Hepatocyte (in vitro differentiated cells): Measurements from ENCODE around the gene ITIH6. TPM values are rescaled to one million over a fixed set of nuclear protein-coding genes. Genes with fewer than 3 reads are reported as not detected.
"Not testable (repeated sequence)": the region's sequence is repeated elsewhere in the genome, so short reads cannot be mapped to it uniquely, and the experiment has no call there.

Experiments used
- DNase-seq: peaks from one replicate; pipeline ENCODE4 v3.0.0-alpha.2; 2016; ENCODE audit warnings: low spot score
- H2AFZ ChIP-seq: fragments of 200-600 bp; sonication (generic); 2 replicates; pipeline ENCODE4 v1.6.0; 2016; ENCODE audit warnings: antibody characterized with exemption, mild to moderate bottlenecking
- H3K27ac ChIP-seq: fragments of 200-600 bp; sonication (generic); 2 replicates; pipeline ENCODE4 v1.5.1; 2016; ENCODE audit warnings: mild to moderate bottlenecking
- H3K27me3 ChIP-seq: fragments of 200-600 bp; sonication (generic); 2 replicates; pipeline ENCODE4 v1.6.1; 2016
- H3K36me3 ChIP-seq: fragments of 200-600 bp; sonication (generic); replicated peaks from 2 replicates; pipeline ENCODE4 v1.5.1; 2016; ENCODE audit warnings: low read depth; ENCODE audit not compliant: insufficient read depth
- H3K4me1 ChIP-seq: fragments of 200-600 bp; sonication (generic); 2 replicates; pipeline ENCODE4 v1.5.1; 2016; ENCODE audit warnings: mild to moderate bottlenecking, moderate library complexity; ENCODE audit not compliant: insufficient read depth
- H3K4me2 ChIP-seq: fragments of 200-600 bp; sonication (generic); 2 replicates; pipeline ENCODE4 v1.6.0; 2016
- H3K4me3 ChIP-seq: fragments of 200-600 bp; sonication (generic); 2 replicates; pipeline ENCODE4 v1.5.1; 2016; ENCODE audit warnings: mild to moderate bottlenecking
- H3K79me2 ChIP-seq: fragments of 200-600 bp; sonication (generic); 2 replicates; pipeline ENCODE4 v1.6.0; 2017; ENCODE audit warnings: mild to moderate bottlenecking
- H3K9me2 ChIP-seq: fragments of 200-600 bp; sonication (generic); replicated peaks from 2 replicates; pipeline ENCODE4 v1.6.0; 2017; ENCODE audit warnings: mild to moderate bottlenecking; ENCODE audit not compliant: insufficient read depth
- H3K9me3 ChIP-seq: fragments of 200-600 bp; sonication (generic); 2 replicates; pipeline ENCODE4 v1.5.1; 2016; ENCODE audit warnings: low read depth, mild to moderate bottlenecking
- H4K20me1 ChIP-seq: fragments of 200-600 bp; sonication (generic); 2 replicates; pipeline ENCODE4 v1.6.0; 2016; ENCODE audit warnings: mild to moderate bottlenecking; ENCODE audit not compliant: insufficient read depth, poor library complexity, severe bottlenecking
- CTCF ChIP-seq: fragments of 200-600 bp; sonication (generic); IDR thresholded peaks from 2 replicates; pipeline ENCODE4 v1.5.1; 2016; ENCODE audit warnings: antibody characterized with exemption, mild to moderate bottlenecking; ENCODE audit not compliant: poor library complexity
- EZH2 ChIP-seq: fragments of 200-600 bp; sonication (generic); IDR thresholded peaks from 2 replicates; pipeline ENCODE4 v1.6.1; 2016; ENCODE audit warnings: antibody characterized with exemption, mild to moderate bottlenecking, borderline replicate concordance
- EZH2phosphoT487 ChIP-seq: fragments of 200-600 bp; sonication (generic); IDR thresholded peaks from one replicate; pipeline ENCODE4 v1.6.1; 2018; ENCODE audit warnings: antibody characterized with exemption, mild to moderate bottlenecking, low read depth, moderate library complexity; ENCODE audit not compliant: unreplicated experiment, severe bottlenecking
- WGBS: methylation state at CpG from one replicate; pipeline ENCODE4 v1.1.6; 2016; ENCODE audit warnings: low lambda C conversion rate; ENCODE audit errors: missing lambda C conversion rate; 5-methylcytosine and 5-hydroxymethylcytosine counted together
- polyA plus RNA-seq: library from polyadenylated mRNA; unstranded; fragments of >200 nt; fragmentation: Nextera tagmentation; extraction: Ambion mirVana; gene quantifications from 2 replicates; pipeline ENCODE4 v1.2.1, GENCODE V29; 2016
- total RNA-seq: library from RNA; depleted of rRNA; stranded (reverse); fragments of >200 nt; gene quantifications from 2 replicates; pipeline ENCODE4 v1.2.3, GENCODE V29; 2014

Gene ITIH6
- total and polyA plus RNA-seq, 2 experiments from 2014 or later, result not detected

GRCh38 chrX:54785901-54786300 lies 12.2 kb downstream of the ITIH6 start:
- no peaks in the 10 kb centered on the region for H3K9me2 ChIP-seq
- WGBS, result 44% methylated on average over 4 of the region's 4 CpGs
- H3K27ac ChIP-seq, result no peak overlapping the region
- no peaks in the 10 kb centered on the region for H3K9me3 ChIP-seq
- H2AFZ ChIP-seq, result no peak overlapping the region
- H3K36me3 ChIP-seq, result no peaks in the 10 kb centered on the region
- DNase-seq, result no peak
- H3K4me1 ChIP-seq, result no peaks in the 10 kb centered on the region
- no peaks in the 10 kb centered on the region for H3K27me3 ChIP-seq
- H3K4me2 ChIP-seq, result no peak overlapping the region
- TF ChIP-seq CTCF (no peak), EZH2 (no peak), EZH2phosphoT487 (no peak)
- H4K20me1 ChIP-seq, result no peaks in the 10 kb centered on the region
- no peak overlapping the region for H3K4me3 ChIP-seq
- no peaks in the 10 kb centered on the region for H3K79me2 ChIP-seq

- Histone ChIP-seq H3K79me2 (no peaks in the 10 kb centered on the region), H3K27ac (no peak overlapping the region), H3K9me3 (no peaks in the 10 kb centered on the region), H3K4me1 (peaks cover 2% of the 10 kb centered on the region), H3K27me3 (no peaks in the 10 kb centered on the region), H3K4me2 (no peak overlapping the region), H3K4me3 (no peak overlapping the region), H3K9me2 (no peaks in the 10 kb centered on the region), H3K36me3 (no peaks in the 10 kb centered on the region), H2AFZ (no peak overlapping the region), H4K20me1 (no peaks in the 10 kb centered on the region)
- no peak for DNase-seq
- 74% methylated on average over 6 of the region's 6 CpGs for WGBS
- TF ChIP-seq CTCF (no peak), EZH2 (no peak)
These were observed 20.9 kb downstream of the ITIH6 start for GRCh38 chrX:54776987-54777672.

GRCh38 chrX:54776061-54776460 lies 22.0 kb downstream of the ITIH6 start:
- H3K4me1 ChIP-seq, result peaks cover 2% of the 10 kb centered on the region
- H3K36me3 ChIP-seq, result no peaks in the 10 kb centered on the region
- no peaks in the 10 kb centered on the region for H4K20me1 ChIP-seq
- H3K27ac ChIP-seq, result no peak overlapping the region
- H3K79me2 ChIP-seq, result no peaks in the 10 kb centered on the region
- H3K27me3 ChIP-seq, result no peaks in the 10 kb centered on the region
- DNase-seq, result no peak
- no peaks in the 10 kb centered on the region for H3K9me3 ChIP-seq
- 75% methylated on average over 6 of the region's 6 CpGs for WGBS
- no peak overlapping the region for H3K4me3 ChIP-seq
- no peak for TF ChIP-seq EZH2phosphoT487
- no peak for TF ChIP-seq EZH2
- TF ChIP-seq CTCF, result no peak
- no peak overlapping the region for H3K4me2 ChIP-seq
- H2AFZ ChIP-seq, result no peak overlapping the region
- no peaks in the 10 kb centered on the region for H3K9me2 ChIP-seq

GRCh38 chrX:54774391-54775094 lies 23.5 kb downstream of the ITIH6 start:
- peak overlapping the region; percentile 89 for H3K27ac ChIP-seq
- H3K4me1 ChIP-seq, H3K9me2 ChIP-seq, H3K4me3 ChIP-seq, H3K36me3 ChIP-seq, H3K79me2 ChIP-seq, H4K20me1 ChIP-seq, H2AFZ ChIP-seq, H3K9me3 ChIP-seq, H3K27me3 ChIP-seq: not testable (repeated sequence)
- H3K4me2 ChIP-seq, result peak overlapping the region; percentile 44
- WGBS, result 47% methylated on average over 1 of the region's 2 CpGs
- DNase-seq, result peak; percentile 52
